Activated naive CD4-positive, alpha-beta T cell treated with anti-CD3 and anti-CD28 coated beads, Interleukin-2, amount 50 U/mL, for 72 hours (primary cell): ENCODE results near the gene LCE2D. TPM values are rescaled to one million over a fixed set of nuclear protein-coding genes. Genes with fewer than 3 reads are reported as not detected.
"Not testable (repeated sequence)": the region's sequence is repeated elsewhere in the genome, so short reads cannot be mapped to it uniquely, and the experiment has no call there.

Source experiments
- ATAC-seq, 2 donors: fragments of 150-1000 bp; cut with Tn5 transposase; 2 replicates each; pipeline ENCODE4 v1.10.0; 2021; ENCODE audit warnings: mild to moderate bottlenecking in 2 of 2, moderate library complexity in 2 of 2
- DNase-seq, 2 donors: peaks; one replicate each; pipeline ENCODE4 v3.0.0; 2021 to 2022; ENCODE audit warnings: low spot score in 2 of 2
- H3K27ac Mint-ChIP-seq, 2 donors: one replicate each; pipeline ENCODE4 v1.8.0; 2022; ENCODE audit warnings: mild to moderate bottlenecking in 2 of 2, mixed read lengths in 2 of 2
- H3K36me3 Mint-ChIP-seq, 2 donors: one replicate each; pipeline ENCODE4 v1.8.0; 2022; ENCODE audit warnings: mixed read lengths in 2 of 2
- H3K9me3 Mint-ChIP-seq, 2 donors: one replicate each; pipeline ENCODE4 v1.8.0; 2022; ENCODE audit warnings: mixed read lengths in 2 of 2
- total RNA-seq, 2 donors: library from RNA; stranded (reverse); gene quantifications; one replicate each; pipeline ENCODE4 v1.2.3, GENCODE V29; 2022

The LCE2D gene, protein sequence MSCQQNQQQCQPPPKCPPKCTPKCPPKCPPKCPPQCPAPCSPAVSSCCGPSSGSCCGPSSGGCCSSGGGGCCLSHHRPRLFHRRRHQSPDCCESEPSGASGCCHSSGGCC
- total RNA-seq = not detected

DNA sequence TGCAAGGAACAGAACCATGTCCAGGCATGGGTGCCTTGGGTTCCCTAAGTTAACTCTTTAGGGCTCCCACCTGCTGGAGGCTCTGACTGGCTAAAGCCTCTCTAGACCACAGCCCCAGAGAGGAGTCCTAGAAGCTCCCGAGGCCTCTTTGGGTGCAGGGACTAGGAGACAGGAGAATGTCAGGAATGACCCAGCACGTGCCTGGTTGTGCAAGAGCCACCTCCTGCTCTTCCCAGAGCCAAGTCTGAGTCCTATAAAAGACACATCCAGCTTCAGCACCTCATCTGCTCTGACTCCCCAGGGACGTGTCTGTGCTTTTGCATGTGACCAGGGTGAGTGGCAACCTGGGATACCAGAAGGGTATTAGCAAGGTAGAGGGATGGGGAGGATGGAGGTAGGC, at the start of gene LCE2D:
LCE2D (plus strand) TSS at position 283 of the 400 bp plus-strand sequence. CDS start 726 bp downstream, outside the sequence.
- H3K36me3 Mint-ChIP-seq = no peaks in the 10 kb centered on the region
- DNase-seq = no peak
- H3K27ac Mint-ChIP-seq = no peak within 1 kb of the TSS
- H3K9me3 Mint-ChIP-seq = peaks cover 0 to 5% of the 10 kb centered on the region in 2 donors
- ATAC-seq = no peak

DNA sequence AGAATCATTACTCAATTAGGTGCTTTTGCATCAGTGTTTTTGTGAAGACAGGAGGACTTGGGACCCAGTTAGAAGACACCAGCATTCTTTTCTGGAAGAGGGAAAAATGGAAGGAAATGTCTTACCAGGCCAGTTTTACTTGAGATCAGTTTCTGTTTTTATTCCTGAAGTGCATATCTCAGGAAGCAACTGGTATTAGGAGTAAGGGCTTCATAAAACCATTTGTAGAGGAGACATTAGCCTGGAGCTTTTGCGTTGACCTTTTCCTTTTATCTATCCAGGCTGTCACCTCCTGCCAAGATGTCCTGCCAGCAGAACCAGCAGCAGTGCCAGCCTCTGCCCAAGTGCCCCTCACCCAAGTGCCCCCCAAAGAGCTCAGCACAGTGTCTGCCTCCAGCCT, 49.7 kb upstream of the LCE2D start, which contains the start of gene LCE3B:
LCE3B (plus strand) TSS at position 301 of the 400 bp plus-strand sequence; CDS start at position 301, 0 bp downstream.
- no peak for ATAC-seq
- DNase-seq = no peak
- Mint-ChIP-seq H3K9me3 (peaks cover 7% of the 10 kb centered on the region in 2 donors), H3K36me3 (peaks cover 3 to 7% of the 10 kb centered on the region in 2 donors), H3K27ac (no peak within 1 kb of the TSS)

DNA sequence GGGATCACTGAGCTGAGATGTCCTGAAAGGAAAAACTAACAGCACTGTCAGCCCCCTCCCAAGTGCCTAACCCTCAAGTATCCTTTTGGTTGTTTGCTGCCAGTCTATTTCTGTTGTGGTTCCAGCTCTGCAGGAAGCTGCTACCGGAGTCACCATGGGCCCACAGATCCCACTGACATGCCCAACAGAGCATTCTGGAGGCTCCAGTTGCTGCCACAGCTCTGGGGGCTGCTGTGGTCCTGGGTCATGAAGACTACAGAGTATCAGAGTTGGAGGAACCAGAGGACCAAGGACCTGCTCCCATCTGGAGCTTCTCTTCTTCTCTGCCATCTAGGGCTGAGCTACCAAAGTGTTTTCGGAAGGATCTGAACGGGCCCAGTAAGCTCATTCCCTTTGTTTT, 41.2 kb upstream of the LCE2D start:
- H3K36me3 Mint-ChIP-seq = peaks cover 6 to 7% of the 10 kb centered on the region in 2 donors
- no peak overlapping the region for H3K27ac Mint-ChIP-seq
- peaks cover 7 to 13% of the 10 kb centered on the region in 2 donors for H3K9me3 Mint-ChIP-seq
- ATAC-seq (no peak), DNase-seq (no peak)

DNA sequence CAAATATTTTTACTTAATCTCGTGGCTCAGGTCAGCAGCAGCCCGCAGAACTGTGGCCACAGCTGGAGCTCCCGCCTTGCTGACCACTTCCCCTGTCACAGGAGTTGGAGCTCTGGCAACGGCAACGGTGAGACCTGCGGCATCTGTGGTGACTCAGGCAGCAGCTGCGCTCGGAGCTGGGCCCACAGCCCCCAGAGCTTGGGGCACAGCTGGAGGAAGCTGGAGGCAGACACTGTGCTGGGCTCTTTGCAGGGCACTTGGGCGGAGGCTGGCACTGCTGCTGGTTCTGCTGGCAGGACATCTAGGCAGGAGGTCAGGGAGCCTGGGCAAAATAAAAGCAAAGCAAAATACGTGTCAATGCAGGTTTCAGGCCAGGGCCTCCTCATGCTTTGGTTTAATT, 40.4 kb upstream of the LCE2D start, which contains the start of gene LCE3A:
LCE3A (minus strand) TSS at position 301 of the 400 bp plus-strand sequence; CDS start at position 301, 0 bp downstream.
- no peak for DNase-seq
- ATAC-seq = peak in 1 of 2 donors; percentile 18
- Mint-ChIP-seq H3K27ac (no peak within 1 kb of the TSS), H3K9me3 (peaks cover 7 to 9% of the 10 kb centered on the region in 2 donors), H3K36me3 (peaks cover 6 to 7% of the 10 kb centered on the region in 2 donors)

DNA sequence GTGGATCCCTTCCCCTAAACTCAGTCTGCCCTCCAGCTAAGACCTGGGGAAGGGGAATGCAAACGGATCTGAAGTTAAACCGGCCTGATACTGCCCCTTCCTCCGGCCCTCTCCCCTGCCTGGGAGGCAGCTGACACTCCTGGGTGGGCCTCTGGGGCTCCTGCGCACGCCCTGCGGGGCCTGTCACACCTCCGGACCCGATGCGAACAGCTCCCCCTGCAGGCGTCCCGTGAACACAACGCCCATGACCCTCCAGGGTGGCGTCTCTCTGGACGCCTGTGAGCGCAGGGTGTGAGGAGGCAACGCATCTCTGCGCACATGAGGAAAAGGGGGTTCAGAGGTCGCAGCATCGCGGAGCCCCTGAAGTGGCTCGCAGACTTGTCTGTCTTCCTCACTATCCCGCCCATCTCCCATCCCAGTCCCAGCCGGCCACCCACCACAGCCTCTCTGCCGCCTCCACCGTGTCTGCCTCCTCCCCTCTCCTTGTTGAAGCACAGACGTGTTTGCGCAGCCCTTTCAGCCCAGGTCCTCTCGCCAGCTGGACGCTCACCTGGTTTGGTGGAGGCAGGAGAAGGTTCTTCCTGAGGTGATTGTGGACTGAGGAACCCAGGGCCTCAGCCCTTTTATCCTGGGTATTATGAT, 39.9 kb upstream of the LCE2D start:
- Mint-ChIP-seq H3K9me3 (peaks cover 6 to 8% of the 10 kb centered on the region in 2 donors), H3K36me3 (peaks cover 5 to 6% of the 10 kb centered on the region in 2 donors), H3K27ac (no peak overlapping the region)
- DNase-seq = peak in 1 of 2 donors; percentile 48
- ATAC-seq = peak in 1 of 2 donors; percentile 61

DNA sequence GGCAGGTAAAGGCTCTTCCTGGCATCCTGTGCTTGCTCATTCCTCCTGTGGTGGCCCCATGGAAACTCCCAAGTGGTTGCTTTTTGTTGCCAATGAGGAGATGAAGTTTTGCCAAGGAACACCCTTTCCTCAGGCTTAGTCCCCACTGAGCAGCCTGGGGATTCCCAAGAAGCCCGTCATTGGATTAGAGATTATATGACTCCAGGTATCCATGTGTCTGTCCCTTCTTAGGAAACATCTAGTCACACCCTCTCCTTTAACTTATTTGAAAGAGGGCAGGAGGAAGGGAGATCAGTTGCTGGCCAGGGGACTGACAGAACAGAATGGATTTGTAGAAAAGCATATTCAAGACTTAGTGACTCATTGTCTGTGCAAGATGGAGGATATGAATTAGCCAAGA, 36.4 kb upstream of the LCE2D start:
- no peak overlapping the region for H3K27ac Mint-ChIP-seq
- ATAC-seq (no peak), DNase-seq (no peak)
- H3K36me3 Mint-ChIP-seq = peaks cover 0 to 1% of the 10 kb centered on the region in 2 donors
- H3K9me3 Mint-ChIP-seq = no peaks in the 10 kb centered on the region

DNA sequence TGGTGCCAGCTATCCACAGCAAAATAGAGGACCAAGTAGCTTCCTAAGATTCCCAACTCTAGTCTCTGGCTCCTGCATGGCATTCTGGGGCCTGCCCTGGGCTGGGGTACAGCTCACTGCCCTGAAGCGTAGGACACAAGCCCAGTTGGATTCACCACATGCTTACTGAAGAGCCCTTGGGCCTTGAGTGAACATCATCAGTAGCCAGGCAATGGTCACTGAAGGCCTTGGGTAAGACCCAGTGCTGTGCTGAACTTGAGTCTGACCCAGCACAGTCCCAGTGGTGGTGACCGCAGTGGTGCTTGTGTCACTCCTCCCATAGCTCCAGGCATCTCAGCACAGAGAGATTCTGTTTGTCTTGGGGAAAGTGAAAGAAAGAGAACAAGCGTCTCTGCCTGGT, 32.6 kb upstream of the LCE2D start:
- H3K36me3 Mint-ChIP-seq = peaks cover 0 to 6% of the 10 kb centered on the region in 2 donors
- no peak overlapping the region for H3K27ac Mint-ChIP-seq
- no peaks in the 10 kb centered on the region for H3K9me3 Mint-ChIP-seq
- DNase-seq = no peak
- no peak for ATAC-seq

DNA sequence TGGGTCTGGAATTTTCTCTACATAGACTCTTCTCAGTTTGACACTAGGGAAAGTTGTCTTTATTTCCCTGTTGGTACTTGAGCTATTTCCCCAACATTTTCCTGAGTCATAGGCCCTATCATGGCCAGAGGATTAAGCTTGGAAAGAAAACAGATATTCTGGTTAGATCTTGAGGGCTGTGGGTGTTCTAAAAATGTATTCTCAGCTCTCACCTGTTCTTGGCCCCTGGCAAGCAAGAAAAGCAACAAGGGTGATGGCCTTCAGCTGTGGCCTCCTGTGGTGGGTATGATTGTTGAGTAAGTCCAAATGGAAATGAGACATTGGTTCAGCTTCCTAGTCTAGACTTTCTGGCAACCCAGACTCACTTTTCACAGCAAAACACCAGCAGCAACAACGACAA, 22.8 kb upstream of the LCE2D start:
- no peaks in the 10 kb centered on the region for H3K9me3 Mint-ChIP-seq
- no peaks in the 10 kb centered on the region for H3K36me3 Mint-ChIP-seq
- ATAC-seq (no peak), DNase-seq (no peak)
- H3K27ac Mint-ChIP-seq = no peak overlapping the region

DNA sequence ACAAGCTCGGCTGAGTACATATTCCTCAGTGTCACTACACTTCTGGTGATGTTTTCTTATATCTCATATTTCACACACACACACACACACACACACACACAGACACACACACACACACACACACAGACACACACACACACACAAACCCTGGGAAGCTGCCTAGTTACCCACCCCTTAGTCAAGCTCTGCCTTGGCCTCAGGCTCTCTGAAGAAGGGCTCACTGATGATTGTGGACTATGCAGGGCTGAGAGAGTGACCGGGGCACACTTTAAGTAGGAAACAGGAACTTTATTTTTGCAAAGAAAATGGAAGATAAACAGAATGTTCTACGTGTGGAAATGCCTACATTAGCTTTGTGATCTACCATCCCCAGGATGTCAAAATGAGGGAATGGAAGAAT, 19.2 kb upstream of the LCE2D start:
- Mint-ChIP-seq H3K36me3 (no peaks in the 10 kb centered on the region), H3K27ac (no peak overlapping the region), H3K9me3 (no peaks in the 10 kb centered on the region)
- ATAC-seq (no peak), DNase-seq (no peak)

DNA sequence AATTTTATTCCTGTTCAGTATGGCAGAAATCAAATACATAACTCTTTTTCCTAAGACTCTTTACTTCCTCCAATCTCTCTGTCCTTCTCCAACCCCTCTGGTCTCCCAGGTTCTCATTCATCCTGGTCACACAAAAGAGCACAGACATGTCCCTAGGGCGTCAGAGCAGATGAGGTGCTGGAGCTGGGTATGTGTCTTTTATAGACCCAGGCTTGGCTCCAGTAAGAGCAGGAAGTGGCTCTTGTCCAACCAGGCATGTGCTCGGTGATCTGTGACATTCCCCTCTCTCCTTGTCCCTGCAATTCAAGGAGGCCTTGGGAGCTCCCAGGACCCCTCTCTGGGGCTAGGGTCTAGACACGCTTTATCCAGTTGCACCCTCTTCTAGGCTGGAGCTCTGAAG, 18.0 kb upstream of the LCE2D start:
- no peaks in the 10 kb centered on the region for H3K36me3 Mint-ChIP-seq
- ATAC-seq (no peak), DNase-seq (no peak)
- H3K27ac Mint-ChIP-seq = no peak overlapping the region
- H3K9me3 Mint-ChIP-seq = no peaks in the 10 kb centered on the region

DNA sequence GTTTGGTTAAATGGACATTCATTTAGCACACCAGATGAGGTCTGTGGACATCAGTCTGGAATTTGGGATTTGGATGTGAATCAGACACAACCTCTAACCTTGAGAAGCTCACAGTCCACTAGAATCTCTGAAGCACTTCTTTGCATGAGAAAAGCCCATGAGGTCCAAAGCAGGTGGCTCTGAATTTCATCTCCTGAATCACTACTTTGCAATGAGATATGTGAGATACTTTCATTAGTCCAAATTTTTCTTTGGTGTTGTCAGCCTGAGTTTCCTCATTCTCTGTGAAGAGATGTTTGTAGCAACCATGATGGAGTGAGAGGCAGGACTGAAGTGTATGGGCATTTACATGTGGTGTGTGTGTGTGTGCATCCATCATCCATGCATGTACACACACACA, 16.5 kb upstream of the LCE2D start:
- ATAC-seq (no peak), DNase-seq (no peak)
- Mint-ChIP-seq H3K27ac (no peak overlapping the region), H3K36me3 (no peaks in the 10 kb centered on the region), H3K9me3 (no peaks in the 10 kb centered on the region)

DNA sequence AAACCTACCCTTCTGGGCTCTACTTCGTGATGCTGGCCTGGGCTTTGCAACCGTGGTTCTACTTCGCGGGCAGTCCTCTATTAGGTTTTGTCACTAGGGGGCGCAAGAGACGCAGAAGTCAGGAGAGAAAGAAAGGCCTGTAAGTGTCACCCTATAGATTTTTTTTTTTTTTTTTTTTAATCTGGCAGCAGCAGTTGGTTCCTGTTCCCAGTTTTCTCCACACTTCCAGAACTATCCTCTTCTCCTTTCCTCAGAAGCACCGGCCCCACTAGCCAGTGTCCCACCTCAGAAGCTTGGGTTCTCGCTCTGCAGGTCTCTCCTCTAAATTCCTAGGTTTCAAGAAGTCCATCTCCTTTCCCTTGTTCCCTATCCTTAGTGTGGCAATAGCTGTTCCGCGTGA, 9.1 kb upstream of the LCE2D start:
- Mint-ChIP-seq H3K9me3 (no peaks in the 10 kb centered on the region), H3K27ac (no peak overlapping the region), H3K36me3 (no peaks in the 10 kb centered on the region)
- DNase-seq = peak in 1 of 2 donors; percentile 77
- peak; percentile 49 to 59 for ATAC-seq

DNA sequence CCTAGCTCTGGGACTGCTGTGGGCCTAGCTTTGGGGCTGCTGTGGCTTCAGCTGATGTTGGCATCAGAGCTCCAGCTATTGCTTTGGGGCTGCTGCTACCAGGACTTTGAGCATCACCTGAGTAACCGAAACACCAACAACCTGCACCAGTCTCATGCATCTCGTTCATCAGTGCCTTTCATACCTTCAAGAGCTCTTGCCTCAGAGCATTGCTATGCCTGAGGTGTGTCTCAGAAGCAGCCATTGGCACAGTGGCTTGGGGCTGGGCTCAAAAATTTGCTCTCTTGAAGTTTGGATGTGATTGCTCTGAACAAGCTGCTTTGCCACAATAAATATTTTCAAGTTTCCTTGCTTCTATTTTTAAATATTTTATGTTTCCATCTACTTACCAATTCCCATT, 6.7 kb upstream of the LCE2D start:
- H3K9me3 Mint-ChIP-seq = no peaks in the 10 kb centered on the region
- no peak overlapping the region for H3K27ac Mint-ChIP-seq
- DNase-seq (no peak), ATAC-seq (no peak)
- no peaks in the 10 kb centered on the region for H3K36me3 Mint-ChIP-seq

DNA sequence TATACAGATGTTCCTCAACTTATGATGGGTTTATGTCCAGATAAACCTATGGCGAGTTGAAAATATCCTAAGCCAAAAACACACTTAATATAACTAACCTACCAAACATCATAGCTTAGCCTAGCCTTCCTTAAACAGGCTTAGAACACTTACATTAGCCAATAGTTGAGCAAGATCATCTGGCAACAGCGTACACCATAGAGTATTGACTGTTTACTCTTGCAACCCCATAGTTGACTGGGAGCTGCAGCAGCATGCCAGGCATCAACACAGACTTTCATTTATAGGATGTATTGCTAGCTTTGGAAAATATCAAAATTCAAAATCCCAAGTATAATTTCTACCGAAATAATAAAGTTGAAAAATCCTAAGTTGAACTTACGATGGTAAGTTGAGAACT, 5.5 kb upstream of the LCE2D start:
- Mint-ChIP-seq H3K9me3 (no peaks in the 10 kb centered on the region), H3K27ac (no peak overlapping the region), H3K36me3 (no peaks in the 10 kb centered on the region)
- ATAC-seq = no peak
- no peak for DNase-seq

DNA sequence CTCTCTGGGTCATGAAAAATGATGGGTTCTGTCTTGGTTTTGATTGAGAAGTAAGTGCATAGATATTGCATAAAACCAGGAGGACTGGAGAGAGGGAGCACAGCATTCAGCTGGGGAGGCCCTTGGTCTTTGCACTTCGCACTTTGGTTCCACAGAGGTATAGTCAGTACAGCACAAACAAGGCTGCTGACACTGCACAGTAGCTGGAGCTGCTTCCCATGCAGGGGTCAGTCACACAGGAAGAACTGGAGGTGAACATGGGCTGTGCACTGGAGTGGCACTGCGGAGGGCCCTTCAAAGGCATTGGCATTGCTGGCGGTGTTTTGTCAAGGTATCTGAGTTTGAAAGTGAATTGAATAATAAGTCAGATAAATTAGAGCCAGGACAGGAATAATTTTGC, 4.5 kb upstream of the LCE2D start:
- DNase-seq (no peak), ATAC-seq (no peak)
- Mint-ChIP-seq H3K9me3 (no peaks in the 10 kb centered on the region), H3K27ac (no peak overlapping the region), H3K36me3 (no peaks in the 10 kb centered on the region)

DNA sequence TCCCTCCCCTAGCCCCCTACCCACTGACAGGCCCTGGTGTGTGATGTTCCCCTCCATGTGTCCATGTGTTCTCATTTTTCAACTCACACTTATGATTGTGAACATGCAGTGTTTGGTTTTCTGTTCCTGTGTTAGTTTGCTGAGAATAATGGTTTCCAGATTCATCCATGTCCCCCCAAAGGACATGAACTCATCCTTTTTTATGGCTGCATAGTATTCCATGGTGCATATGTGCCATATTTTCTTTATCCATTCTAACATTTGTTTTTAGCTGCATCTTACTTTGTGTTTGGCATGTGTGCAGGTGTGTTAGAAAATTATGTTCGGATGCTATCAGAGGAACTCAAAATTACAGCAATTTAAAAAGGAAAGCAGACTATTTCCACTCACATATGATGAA, 3.0 kb downstream of the LCE2D start:
- H3K9me3 Mint-ChIP-seq, DNase-seq, H3K27ac Mint-ChIP-seq, H3K36me3 Mint-ChIP-seq, ATAC-seq: not testable (repeated sequence)

DNA sequence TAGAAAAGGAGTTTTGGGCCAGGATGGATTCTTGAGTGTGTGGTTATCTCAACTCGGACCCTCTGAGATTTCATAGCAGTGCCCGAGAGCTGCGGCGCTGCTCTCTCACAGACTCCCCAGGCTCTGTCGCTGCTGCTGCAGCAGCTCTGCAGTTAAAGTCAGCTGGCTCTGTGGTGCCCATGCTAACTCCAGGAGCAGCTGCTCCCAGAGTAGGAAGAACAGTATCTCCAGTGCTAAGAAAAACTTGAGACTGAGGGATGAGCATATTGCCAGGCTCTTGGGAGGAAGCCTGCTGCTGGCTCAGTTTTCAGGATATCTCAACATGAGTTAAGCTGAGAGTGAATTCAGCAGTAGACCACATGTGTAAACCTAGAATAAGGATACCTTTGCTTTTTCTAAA, 4.5 kb downstream of the LCE2D start:
- DNase-seq = no peak
- ATAC-seq = no peak
- H3K9me3 Mint-ChIP-seq = peaks cover 0 to 5% of the 10 kb centered on the region in 2 donors

DNA sequence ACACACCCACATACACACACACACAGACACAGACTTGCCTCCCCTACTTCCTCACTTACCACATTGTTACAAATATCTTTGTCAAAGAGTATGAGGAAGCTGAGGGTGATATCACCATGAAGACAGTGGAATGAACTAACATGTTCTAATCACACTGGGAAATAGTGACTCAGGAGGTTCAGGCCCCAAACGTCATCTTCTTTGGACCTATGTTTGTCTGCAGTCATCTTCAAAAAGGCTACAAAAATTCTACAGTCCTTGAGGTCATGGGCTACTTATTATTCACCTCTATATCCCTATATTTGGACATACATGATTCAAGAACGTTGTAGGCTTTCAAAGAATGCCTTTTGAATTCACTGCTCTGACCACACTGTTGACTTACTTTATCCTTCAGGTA, 9.8 kb downstream of the LCE2D start:
- no peak overlapping the region for H3K27ac Mint-ChIP-seq
- H3K36me3 Mint-ChIP-seq = no peaks in the 10 kb centered on the region
- DNase-seq (no peak), ATAC-seq (no peak)
- no peaks in the 10 kb centered on the region for H3K9me3 Mint-ChIP-seq

More for the DNA sequence above, 4.5 kb downstream of the LCE2D start:
- H3K36me3 Mint-ChIP-seq = no peaks in the 10 kb centered on the region
- no peak overlapping the region for H3K27ac Mint-ChIP-seq
